Neutrophil (primary cell): ENCODE data around the gene FNBP1L.
"Not testable (repeated sequence)": the region's sequence is repeated elsewhere in the genome, so short reads cannot be mapped to it uniquely, and the experiment has no call there.

Source experiments
- H3K27ac ChIP-seq: fragments of 200-600 bp; sonication (generic); 2 replicates; pipeline ENCODE4 v1.5.1; 2016; ENCODE audit warnings: mild to moderate bottlenecking, moderate library complexity
- H3K27me3 ChIP-seq: fragments of 200-600 bp; sonication (generic); 2 replicates; pipeline ENCODE4 v1.6.0; 2016; ENCODE audit warnings: mild to moderate bottlenecking
- H3K36me3 ChIP-seq: fragments of 200-600 bp; sonication (generic); 2 replicates; pipeline ENCODE4 v1.5.1; 2017
- H3K4me1 ChIP-seq, 2 experiments: fragments of 200-600 bp in 1 of 2; sonication (generic) in 1 of 2; 1 replicate in 1 of 2; 2 replicates in 1 of 2; pipeline versions ENCODE4 v1.5.1 to v1.6.1; 2013 to 2016; ENCODE audit warnings: low read depth in 1 of 2, low read length in 1 of 2, mild to moderate bottlenecking in 1 of 2, moderate library complexity in 1 of 2; ENCODE audit not compliant: control insufficient read depth in 1 of 2, insufficient read depth in 1 of 2
- H3K4me3 ChIP-seq, 2 experiments: fragments of 200-600 bp in 1 of 2; sonication (generic) in 1 of 2; 1 replicate in 1 of 2; 2 replicates in 1 of 2; pipeline ENCODE4 v1.5.1; 2013 to 2016; ENCODE audit warnings: low read depth in 1 of 2, low read length in 1 of 2, mild to moderate bottlenecking in 1 of 2, moderate library complexity in 1 of 2
- H3K9me3 ChIP-seq: fragments of 200-600 bp; sonication (generic); 2 replicates; pipeline ENCODE4 v1.5.1; 2016
- TF ChIP-seq, protein P1 (sequence below): fragments of 200-600 bp; sonication (generic); IDR thresholded peaks from 2 replicates; pipeline ENCODE4 v1.5.1; 2016; ENCODE audit warnings: antibody characterized with exemption

Gene FNBP1L

DNA sequence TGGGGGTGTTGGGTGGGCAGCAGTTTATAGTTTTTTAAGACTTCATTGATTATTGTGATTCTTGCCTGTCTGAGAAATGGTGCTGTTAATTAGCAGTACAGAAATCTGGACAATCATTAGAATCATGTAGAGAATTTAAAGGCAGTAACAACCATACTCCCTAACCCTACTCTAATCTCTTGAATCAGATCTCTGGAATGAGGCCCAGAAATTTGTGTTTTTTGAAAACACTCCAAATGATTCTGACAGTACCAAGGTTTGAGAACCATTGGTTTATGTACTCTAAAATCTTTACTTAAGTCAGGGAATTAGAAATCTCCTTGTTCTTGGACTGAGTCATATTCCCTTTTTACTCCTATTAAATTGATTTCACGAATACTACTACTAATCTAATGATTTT, 24.0 kb downstream of the FNBP1L start:
- Histone ChIP-seq H3K27me3 (no peaks in the 10 kb centered on the region), H3K4me1 (peaks cover 0 to 7% of the 10 kb centered on the region in 2 experiments), H3K9me3 (no peaks in the 10 kb centered on the region), H3K36me3 (no peaks in the 10 kb centered on the region), H3K4me3 (no peak overlapping the region), H3K27ac (no peak overlapping the region)
- TF ChIP-seq, protein P1, sequence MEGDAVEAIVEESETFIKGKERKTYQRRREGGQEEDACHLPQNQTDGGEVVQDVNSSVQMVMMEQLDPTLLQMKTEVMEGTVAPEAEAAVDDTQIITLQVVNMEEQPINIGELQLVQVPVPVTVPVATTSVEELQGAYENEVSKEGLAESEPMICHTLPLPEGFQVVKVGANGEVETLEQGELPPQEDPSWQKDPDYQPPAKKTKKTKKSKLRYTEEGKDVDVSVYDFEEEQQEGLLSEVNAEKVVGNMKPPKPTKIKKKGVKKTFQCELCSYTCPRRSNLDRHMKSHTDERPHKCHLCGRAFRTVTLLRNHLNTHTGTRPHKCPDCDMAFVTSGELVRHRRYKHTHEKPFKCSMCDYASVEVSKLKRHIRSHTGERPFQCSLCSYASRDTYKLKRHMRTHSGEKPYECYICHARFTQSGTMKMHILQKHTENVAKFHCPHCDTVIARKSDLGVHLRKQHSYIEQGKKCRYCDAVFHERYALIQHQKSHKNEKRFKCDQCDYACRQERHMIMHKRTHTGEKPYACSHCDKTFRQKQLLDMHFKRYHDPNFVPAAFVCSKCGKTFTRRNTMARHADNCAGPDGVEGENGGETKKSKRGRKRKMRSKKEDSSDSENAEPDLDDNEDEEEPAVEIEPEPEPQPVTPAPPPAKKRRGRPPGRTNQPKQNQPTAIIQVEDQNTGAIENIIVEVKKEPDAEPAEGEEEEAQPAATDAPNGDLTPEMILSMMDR = no peak

DNA sequence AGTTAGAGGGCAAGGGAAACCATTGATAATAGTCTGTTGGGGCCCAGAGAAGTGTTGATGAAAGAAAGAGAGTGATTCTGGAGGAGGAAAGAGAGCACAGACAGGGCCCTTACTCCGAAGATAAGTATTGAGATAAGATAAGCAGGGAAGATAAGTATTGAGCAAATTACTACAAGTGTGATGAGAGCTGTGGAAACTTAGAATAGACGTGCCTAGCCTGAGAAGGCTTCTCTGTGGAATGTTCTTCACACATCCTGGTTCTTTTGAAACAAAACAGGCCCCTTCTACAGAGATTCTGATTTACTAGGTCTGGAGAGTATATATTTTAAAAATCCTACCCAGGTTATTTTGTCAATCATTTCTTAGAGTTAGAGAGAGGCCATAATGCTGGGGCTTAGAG, 26.4 kb downstream of the FNBP1L start:
- Histone ChIP-seq H3K9me3 (peaks cover 2% of the 10 kb centered on the region), H3K27ac (no peak overlapping the region), H3K4me3 (no peak overlapping the region), H3K36me3 (no peaks in the 10 kb centered on the region), H3K27me3 (no peaks in the 10 kb centered on the region), H3K4me1 (peaks cover 0 to 7% of the 10 kb centered on the region in 2 experiments)
- TF ChIP-seq, protein P1 = no peak

DNA sequence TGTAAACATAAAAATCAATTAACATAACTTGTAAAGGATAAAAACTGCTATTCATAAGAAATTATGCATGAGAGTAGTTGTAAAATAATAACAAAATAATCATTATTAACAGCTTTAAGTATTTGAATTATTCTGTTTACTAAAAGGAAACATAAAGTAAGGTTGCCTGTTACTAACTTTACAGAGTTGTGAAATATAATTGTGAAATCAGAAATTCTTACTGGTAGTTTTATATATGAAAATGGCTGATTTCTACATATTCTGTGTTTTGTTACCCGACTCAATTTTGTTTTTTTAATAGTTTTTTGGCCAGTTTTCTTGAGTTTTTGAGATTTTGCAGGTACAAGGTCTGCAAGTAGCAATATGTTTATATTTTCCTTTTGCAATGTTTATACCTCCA, 27.8 kb downstream of the FNBP1L start:
- no peaks in the 10 kb centered on the region for H3K27me3 ChIP-seq
- TF ChIP-seq, protein P1 = no peak
- H3K4me1 ChIP-seq = peaks cover 0 to 7% of the 10 kb centered on the region in 2 experiments
- no peaks in the 10 kb centered on the region for H3K36me3 ChIP-seq
- H3K4me3 ChIP-seq = no peak overlapping the region
- no peak overlapping the region for H3K27ac ChIP-seq
- H3K9me3 ChIP-seq = peaks cover 7% of the 10 kb centered on the region

DNA sequence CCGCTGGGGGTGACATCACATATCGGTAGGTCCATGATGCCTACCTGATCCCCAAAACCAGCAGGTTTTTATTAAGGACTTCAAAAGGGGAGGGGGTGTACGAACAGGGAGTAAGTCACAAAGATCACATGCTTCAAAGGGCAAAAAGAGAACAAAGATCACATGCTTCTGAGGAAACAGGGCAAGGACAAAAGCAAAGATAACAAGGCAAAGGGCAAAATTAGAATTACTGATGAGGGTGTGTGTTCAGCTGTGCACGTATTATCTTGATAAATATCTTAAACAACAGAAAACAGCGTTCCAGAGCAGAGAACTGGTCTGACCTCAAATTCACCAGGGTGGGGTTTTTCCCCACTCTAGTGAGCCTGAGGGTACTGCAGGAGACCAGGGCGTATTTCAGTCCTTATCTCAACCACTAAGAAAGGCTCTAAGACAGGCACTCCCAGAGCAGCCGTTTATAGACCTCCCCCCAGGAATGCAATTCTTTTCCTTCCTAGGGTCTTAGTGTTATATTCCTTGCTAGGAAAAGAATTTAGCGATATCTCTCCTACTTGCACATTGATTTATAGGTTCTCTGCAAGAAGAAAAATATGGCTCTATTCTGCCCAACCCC, 31.3 kb downstream of the FNBP1L start:
- not testable (repeated sequence) for H3K4me1 ChIP-seq, H3K27me3 ChIP-seq, H3K9me3 ChIP-seq, H3K27ac ChIP-seq, H3K4me3 ChIP-seq, H3K36me3 ChIP-seq

DNA sequence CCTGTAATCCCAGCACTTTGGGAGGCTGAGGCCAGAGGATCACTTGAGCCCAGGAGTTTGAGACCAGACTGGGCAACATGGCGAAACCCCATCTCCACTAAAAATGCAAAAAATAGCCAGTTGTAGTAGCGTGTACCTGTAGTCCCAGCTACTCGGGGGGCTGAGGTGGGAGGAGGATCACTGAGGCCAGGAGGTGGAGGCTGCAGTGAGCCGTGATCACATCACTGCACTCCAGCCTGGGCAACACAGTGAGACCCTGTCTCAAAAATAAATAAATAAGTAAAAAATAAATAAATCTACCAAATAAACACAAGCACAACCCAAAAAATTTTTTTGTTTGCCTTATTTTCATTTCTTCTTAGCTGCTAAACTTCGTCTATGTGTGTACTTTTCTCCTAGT, 34.0 kb downstream of the FNBP1L start:
- not testable (repeated sequence) for H3K36me3 ChIP-seq, H3K27ac ChIP-seq, H3K4me3 ChIP-seq, H3K4me1 ChIP-seq, H3K9me3 ChIP-seq, H3K27me3 ChIP-seq

DNA sequence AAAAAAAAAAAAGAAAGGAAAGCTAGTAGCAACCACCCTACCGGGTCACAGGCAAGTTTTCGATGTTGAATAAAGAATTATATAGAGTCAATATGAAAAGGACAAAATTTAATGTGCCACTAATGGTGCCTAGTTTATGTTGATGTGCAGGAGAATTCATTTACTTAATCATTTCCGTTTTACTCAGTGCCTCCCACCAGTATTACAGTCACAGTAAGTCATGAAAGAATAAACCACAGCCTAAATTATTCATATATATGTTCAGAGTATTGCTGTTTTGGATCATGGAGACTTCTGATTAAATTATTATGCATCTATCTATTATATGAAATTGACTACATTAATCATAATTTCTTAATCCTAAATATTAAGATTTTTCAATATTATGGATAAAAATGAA, 35.3 kb downstream of the FNBP1L start:
- H3K36me3 ChIP-seq = no peaks in the 10 kb centered on the region
- no peak overlapping the region for H3K27ac ChIP-seq
- no peaks in the 10 kb centered on the region for H3K27me3 ChIP-seq
- peaks cover 7% of the 10 kb centered on the region for H3K9me3 ChIP-seq
- TF ChIP-seq, protein P1 = no peak
- H3K4me3 ChIP-seq = no peak overlapping the region
- no peaks in the 10 kb centered on the region for H3K4me1 ChIP-seq

DNA sequence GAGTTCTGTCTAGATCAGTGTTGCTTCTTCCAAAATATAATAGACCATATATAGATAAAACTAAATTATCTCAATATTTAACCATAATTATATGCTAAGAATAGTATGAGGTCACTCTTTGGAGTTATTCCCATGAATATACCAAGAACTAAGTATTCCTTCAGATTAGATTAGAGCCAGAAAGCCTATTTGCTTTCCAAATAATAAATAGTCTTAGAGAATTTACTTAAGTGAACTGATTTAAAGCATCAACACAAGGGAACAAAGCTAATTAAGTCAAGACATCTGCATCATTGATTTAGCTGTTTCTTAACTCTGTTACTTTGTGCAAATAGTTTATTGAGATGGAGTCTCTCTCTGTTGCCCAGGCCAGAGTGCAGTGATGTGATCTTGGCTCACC, 35.7 kb downstream of the FNBP1L start:
- Histone ChIP-seq H3K4me3 (no peak overlapping the region), H3K4me1 (no peaks in the 10 kb centered on the region), H3K36me3 (no peaks in the 10 kb centered on the region), H3K27ac (no peak overlapping the region), H3K9me3 (peaks cover 7% of the 10 kb centered on the region), H3K27me3 (no peaks in the 10 kb centered on the region)
- TF ChIP-seq, protein P1 = no peak
